Cardiac fibroblast (primary cell): ENCODE results near the gene S100B.
"Not testable (repeated sequence)": the region's sequence is repeated elsewhere in the genome, so short reads cannot be mapped to it uniquely, and the experiment has no call there.

Experiments
- DNase-seq, 2 donors: peaks; one replicate each; pipeline versions ENCODE4 v3.0.0 to v3.0.0-alpha.2; 2010; ENCODE audit warnings: low read depth in 2 of 2
- H3K4me3 ChIP-seq, 2 donors: replicated peaks in 1 of 2; 1 replicate in 1 of 2; 2 replicates in 1 of 2; pipeline ENCODE4 v1.5.1; 2011; ENCODE audit warnings: low read depth in 2 of 2, low read length in 2 of 2, mild to moderate bottlenecking in 2 of 2, moderate library complexity in 1 of 2
- CTCF ChIP-seq: IDR thresholded peaks from one replicate; pipeline ENCODE4 v1.5.1; 2011; ENCODE audit warnings: low read depth, mild to moderate bottlenecking, low read length, inconsistent platforms

S100B gene

GRCh38 chr21:46597031-46597430 is 7.9 kb downstream of the S100B start:
- H3K4me3 ChIP-seq = no peak overlapping the region
- no peak for TF ChIP-seq CTCF
- no peak for DNase-seq

GRCh38 chr21:46596201-46596600 is 8.7 kb downstream of the S100B start:
- TF ChIP-seq CTCF = no peak
- no peak for DNase-seq
- H3K4me3 ChIP-seq = no peak overlapping the region

- TF ChIP-seq CTCF = no peak
- H3K4me3 ChIP-seq = no peak overlapping the region
- no peak for DNase-seq
These were observed 10.6 kb downstream of the S100B start for GRCh38 chr21:46594276-46594675.

- DNase-seq = no peak
- no peak for TF ChIP-seq CTCF
- H3K4me3 ChIP-seq = no peak overlapping the region
These were observed 19.5 kb downstream of the S100B start for GRCh38 chr21:46585191-46585953.

- DNase-seq = no peak
- H3K4me3 ChIP-seq = no peak overlapping the region
- no peak for TF ChIP-seq CTCF
These were observed 23.0 kb downstream of the S100B start for GRCh38 chr21:46581780-46582307.

GRCh38 chr21:46579394-46579793 is 25.5 kb downstream of the S100B start:
- not testable (repeated sequence) for DNase-seq, H3K4me3 ChIP-seq

GRCh38 chr21:46577786-46578185 is 27.1 kb downstream of the S100B start:
- DNase-seq, H3K4me3 ChIP-seq: not testable (repeated sequence)

GRCh38 chr21:46572850-46573249 is 32.0 kb downstream of the S100B start:
- DNase-seq = no peak
- no peak for TF ChIP-seq CTCF
- H3K4me3 ChIP-seq = no peak overlapping the region
